Inflammatory macrophage treated with lipopolysaccharide for 4 hours (primary cell): ENCODE results near the gene SLC25A21.
"Not testable (repeated sequence)": the region's sequence is repeated elsewhere in the genome, so short reads cannot be mapped to it uniquely, and the experiment has no call there.

Experiments
- DNase-seq: peaks from one replicate; pipeline ENCODE4 v3.0.0-alpha.2; 2020

The SLC25A21 gene

DNA sequence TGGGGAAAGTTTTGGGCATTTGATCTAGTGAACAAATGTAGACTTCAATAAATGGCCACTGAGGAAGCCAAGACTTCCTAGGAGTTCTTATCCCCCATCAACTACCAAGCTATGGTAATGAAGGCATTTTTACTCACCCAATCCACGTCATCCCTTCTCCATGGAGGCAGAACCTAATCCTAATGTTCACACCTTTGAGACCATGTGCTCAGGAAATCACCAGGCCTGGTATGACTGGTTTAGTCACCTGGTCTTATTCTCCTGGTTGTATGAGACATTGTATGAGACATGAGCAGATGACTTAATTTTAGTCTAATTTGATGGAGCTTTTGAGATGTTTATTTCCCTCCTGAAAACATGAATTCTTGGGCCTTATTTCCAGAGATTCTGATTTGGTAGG is 422.2 kb downstream of the SLC25A21 start:
- DNase-seq = no peak

- DNase-seq = no peak
Measured at GRCh38 chr14:36748610-36749213, 423.7 kb downstream of the SLC25A21 start.

DNA sequence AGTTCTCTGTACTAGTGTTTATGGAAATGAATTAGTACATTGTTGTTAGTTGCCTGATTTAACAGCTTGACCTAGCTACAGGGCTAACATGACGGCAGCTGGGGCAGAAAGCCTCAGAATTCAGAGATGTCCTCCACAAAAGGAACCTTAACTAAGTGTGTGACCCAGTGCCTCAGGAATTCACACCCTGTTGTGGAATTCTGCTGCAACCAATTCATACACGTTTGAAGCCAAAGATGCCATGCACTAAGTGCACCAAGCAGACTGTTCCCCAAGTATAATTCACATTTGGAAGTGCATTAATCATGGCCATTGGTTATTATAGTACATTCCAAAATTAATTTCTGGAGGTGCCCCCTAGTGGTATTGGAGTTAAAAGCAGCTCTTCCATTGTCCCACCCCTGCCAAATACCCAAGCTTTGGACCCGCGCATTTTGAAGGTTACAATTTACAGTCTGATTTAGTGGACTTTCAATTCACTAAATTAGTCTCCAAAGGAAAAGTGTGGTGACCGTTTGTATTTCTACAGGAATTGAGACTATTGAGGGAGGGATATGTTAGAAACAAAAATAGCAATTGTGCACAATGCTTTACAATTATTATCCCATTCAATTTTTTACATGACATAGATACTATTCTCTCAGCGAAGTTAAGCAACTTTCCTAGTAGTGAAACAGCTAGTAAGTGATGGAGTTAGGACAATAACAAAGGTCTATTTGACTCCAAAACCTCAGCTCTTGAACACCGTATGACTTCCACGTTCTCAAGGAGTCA is 424.8 kb downstream of the SLC25A21 start:
- no peak for DNase-seq

DNA sequence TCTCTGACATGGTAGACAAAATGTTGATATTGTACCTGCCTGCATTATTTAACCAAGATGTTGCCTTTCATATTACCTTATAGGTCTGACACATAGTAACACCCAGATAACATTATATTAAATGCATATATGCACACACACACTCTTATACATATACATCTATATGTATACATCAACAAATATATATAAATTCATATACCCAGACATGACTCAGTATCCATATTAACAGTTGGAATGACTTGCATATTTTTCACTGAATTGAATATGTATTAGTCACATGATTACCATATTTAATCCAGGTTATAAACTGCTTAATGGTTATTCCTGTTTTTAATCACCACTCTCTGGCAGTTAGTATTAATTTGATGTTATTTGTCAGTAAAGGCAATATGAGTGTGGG is 425.5 kb downstream of the SLC25A21 start:
- DNase-seq = no peak

- DNase-seq = no peak
Measured at GRCh38 chr14:36741858-36742257, 430.5 kb downstream of the SLC25A21 start.

- DNase-seq = no peak
Measured at GRCh38 chr14:36738269-36738668, 434.1 kb downstream of the SLC25A21 start.

GRCh38 chr14:36726128-36726527 is 446.3 kb downstream of the SLC25A21 start:
- no peak for DNase-seq

- no peak for DNase-seq
Measured at GRCh38 chr14:36724162-36724561, 448.2 kb downstream of the SLC25A21 start.

DNA sequence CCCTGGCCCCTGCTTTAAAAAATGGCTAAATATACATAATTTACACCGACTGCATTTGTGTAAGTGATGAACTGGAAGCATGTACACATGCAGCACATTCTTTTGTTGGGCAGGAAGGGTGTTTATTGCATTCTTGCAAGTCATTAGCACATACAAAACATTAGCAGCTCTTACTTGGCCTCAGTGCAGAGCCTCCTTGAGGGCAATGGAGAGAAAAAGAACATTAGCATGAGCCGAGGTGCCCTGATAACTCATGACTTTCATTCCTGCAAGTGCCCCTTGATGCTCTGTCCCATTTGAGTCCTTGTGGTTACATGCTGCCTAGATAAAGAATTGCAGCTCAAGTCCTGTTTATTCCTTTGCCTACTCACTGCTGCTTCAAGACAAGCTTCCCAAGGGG is 448.9 kb downstream of the SLC25A21 start:
- DNase-seq = no peak

DNA sequence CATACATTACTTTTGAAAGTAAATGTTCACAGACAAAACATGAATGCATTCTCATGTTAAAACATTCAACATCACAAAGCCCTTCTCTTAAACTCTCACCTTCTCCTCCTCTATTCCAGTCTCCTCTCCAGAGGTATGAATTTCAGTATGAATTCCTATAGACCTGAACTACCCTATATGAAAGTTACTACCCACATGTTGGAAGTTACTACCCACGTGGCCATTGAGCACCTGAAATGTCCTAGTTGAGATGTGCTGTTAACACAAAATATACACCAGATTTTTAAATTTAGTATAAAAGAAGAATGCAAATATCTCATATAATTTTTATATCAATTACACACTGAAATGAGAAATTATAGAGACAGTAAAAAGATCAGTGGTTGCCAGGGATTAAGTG is 450.5 kb downstream of the SLC25A21 start:
- DNase-seq = no peak

- DNase-seq = no peak
Measured at GRCh38 chr14:36720657-36721056, 451.7 kb downstream of the SLC25A21 start.

GRCh38 chr14:36719823-36720222 is 452.6 kb downstream of the SLC25A21 start:
- DNase-seq = no peak

GRCh38 chr14:36718216-36718615 is 454.2 kb downstream of the SLC25A21 start:
- DNase-seq = no peak

DNA sequence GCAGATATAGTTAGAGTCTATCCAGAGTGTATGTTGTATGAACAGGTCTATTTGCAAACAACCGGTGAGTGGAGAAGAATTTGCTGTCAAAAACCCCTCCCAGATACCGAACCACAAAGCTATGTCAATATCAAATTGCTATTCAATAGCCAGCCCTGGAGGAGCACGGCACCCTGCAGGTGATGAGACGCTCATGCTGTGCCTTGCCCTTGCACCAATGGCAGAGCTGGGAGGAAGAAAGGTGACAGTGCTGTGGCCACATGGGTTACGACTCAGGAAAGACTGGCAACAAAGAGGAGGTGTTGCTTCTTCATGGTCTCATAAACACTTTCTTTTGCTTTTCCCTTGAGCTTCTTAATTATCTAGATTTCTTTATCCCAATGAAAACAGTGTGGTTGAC is 455.0 kb downstream of the SLC25A21 start:
- no peak for DNase-seq

DNA sequence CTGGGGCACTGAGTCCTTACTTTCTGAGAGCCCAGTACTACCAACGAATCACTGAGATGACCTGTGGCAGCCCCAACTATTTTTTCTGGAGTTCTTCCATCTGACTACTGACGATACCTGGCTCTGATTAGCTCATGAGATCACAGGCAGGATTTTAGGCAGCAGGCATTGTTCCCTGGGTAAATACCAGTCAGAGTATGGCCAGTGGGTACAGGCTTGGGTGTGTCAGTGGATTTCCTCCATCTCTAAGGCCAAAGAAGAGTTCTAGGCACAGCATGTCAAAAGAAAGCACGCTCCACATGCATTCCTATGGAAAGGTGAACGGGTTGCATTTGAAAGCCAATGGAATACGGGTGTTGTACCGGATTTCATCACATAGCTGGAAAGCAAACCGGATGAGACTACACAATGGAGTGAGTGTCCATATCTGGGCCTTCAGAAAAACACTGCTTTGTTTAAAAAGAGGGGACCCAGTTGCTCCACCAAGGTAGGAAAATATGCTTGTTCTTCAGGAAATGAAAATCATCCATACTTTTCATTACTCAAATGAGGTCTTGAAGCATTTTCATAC is 455.7 kb downstream of the SLC25A21 start:
- no peak for DNase-seq

GRCh38 chr14:36713960-36714703 is 458.3 kb downstream of the SLC25A21 start:
- no peak for DNase-seq

GRCh38 chr14:36707570-36707969 is 464.8 kb downstream of the SLC25A21 start:
- no peak for DNase-seq

- DNase-seq = no peak
Measured at GRCh38 chr14:36702474-36702873, 469.9 kb downstream of the SLC25A21 start.

DNA sequence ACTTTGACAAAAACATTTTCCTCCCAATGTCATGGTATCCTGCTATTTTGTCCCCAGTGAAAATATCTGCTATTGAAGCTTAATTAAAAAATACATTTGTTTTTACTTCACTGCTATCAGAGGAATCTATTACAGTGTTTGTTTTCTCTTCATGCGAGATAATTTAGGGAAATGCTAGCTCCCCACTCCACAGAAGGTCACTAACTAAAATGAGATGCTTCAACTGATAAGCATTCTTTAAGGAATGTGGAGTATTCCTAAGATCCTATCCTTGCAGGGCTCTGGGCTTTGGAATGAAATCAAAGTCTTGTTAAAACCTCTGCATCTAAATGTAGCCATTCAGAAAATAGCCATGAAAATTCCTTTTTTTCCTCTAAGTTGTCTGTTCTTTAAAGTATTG is 471.3 kb downstream of the SLC25A21 start:
- no peak for DNase-seq

- DNase-seq = no peak
Measured at GRCh38 chr14:36700651-36701050, 471.8 kb downstream of the SLC25A21 start.

GRCh38 chr14:36699420-36699819 is 473.0 kb downstream of the SLC25A21 start:
- DNase-seq = not testable (repeated sequence)

DNA sequence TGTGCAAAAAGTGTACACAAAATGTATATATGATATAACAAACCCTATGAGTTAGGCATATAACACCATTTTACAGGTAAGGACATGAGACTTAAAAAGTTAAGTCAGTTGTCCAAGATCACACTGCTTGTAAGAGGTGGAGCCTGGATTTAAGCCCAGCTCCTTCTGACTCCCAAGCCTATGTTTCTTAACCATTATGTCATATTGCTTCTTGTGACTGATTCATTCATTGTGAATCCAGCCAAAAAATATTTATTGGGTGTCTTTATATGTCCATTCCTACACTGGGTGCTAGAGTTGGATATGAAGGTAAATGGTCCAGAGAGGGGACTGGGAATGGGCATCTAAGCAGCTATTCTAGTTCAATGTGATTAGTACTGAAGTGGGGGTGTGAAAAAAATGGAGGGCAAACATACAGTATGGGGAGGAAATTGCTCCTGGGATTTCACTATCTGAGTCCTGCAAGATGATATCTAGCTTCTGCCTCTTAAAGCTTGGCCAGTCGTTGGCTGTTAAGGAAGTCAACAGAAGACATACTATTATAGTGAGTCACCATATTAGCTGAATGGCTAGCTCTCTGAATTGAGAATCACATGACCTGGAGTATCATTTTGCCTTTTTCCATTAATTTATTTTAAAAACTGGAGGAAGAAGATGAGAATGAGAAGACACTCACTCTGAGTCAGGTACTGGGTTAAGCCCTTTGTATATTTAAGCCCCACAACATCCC is 481.9 kb downstream of the SLC25A21 start:
- DNase-seq = no peak

DNA sequence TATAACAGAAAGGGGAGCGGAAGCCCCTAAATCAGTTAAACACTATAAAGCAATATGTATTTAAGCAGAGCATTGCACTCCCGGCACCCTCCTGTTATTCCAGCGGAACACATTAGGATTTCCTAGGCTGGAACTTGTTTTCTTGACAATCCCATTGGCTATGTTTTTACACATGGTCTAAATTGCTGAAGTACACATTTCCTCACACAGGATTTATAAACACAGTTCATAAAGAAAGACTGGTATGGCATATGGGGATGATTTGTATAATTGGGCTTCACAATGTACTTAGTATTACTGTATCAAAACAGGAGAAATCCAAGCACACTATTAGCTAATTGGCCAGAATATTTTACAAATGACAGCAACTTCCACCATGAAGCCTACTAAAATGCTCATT is 487.5 kb downstream of the SLC25A21 start:
- DNase-seq = no peak
